ENCODE measurements around the gene MCTP2.
"Not testable (repeated sequence)": the region's sequence is repeated elsewhere in the genome, so short reads cannot be mapped to it uniquely, and the experiment has no call there.

The MCTP2 gene

DNA sequence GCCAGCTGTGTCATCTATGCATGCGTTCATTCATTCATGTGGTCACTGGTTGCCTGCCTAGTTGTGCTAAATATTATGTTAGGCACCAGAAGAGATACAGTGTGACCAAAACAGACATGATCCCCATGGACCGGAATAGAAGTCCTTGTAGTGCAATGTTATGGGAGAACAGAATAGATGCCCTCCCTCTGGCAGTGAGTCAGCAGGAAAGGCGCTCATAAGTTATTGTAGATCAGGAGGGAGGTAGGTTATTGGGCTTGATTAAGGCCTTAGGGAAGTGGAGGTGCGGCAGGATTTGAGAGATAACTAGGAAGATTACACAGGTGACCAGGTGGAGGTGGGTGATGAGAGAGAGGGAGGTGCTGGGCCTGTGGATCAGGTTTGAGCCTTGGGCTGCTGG, 5.2 kb downstream of the MCTP2 start:
- TF ChIP-seq, protein P1, sequence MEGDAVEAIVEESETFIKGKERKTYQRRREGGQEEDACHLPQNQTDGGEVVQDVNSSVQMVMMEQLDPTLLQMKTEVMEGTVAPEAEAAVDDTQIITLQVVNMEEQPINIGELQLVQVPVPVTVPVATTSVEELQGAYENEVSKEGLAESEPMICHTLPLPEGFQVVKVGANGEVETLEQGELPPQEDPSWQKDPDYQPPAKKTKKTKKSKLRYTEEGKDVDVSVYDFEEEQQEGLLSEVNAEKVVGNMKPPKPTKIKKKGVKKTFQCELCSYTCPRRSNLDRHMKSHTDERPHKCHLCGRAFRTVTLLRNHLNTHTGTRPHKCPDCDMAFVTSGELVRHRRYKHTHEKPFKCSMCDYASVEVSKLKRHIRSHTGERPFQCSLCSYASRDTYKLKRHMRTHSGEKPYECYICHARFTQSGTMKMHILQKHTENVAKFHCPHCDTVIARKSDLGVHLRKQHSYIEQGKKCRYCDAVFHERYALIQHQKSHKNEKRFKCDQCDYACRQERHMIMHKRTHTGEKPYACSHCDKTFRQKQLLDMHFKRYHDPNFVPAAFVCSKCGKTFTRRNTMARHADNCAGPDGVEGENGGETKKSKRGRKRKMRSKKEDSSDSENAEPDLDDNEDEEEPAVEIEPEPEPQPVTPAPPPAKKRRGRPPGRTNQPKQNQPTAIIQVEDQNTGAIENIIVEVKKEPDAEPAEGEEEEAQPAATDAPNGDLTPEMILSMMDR (IDR thresholded peaks at IDR 0.05; ENCODE audit: low read depth, low read length), result no peak
- peaks cover 28% of the 10 kb centered on the region for H3K27me3 ChIP-seq (ENCODE audit: insufficient read depth, low read depth, severe bottlenecking)
- no peak overlapping the region for H3K27ac ChIP-seq
- H3K36me3 ChIP-seq, result no peaks in the 10 kb centered on the region
- H3K9me3 ChIP-seq (ENCODE audit: severe bottlenecking), result no peaks in the 10 kb centered on the region
- H3K4me3 ChIP-seq (ENCODE audit: low read depth, low read length), result no peak overlapping the region
- DNase-seq, result no peak

DNA sequence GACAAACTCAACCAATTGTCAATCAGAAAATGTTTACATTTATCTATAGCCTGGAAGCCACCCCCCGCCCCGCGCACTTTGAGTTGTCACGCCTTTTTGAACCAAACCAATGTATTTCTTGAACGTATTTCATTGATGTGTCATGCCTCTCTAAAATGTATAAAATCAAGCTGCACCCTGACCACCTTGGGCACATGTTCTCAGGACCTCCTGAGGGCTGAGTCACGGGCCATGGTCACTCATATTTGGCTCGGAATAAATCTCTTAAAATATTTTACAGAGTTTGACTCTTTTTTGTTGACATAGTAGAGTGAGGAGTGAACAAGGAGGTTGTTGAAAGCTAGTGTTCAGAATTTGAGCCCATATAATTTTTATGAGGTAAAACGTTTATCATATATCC, 6.5 kb downstream of the MCTP2 start:
- no peak overlapping the region for H3K4me3 ChIP-seq (ENCODE audit: low read depth, low read length)
- H3K9me3 ChIP-seq (ENCODE audit: severe bottlenecking), result no peaks in the 10 kb centered on the region
- no peaks in the 10 kb centered on the region for H3K36me3 ChIP-seq
- H3K27me3 ChIP-seq (ENCODE audit: insufficient read depth, low read depth, severe bottlenecking), result peaks cover 15% of the 10 kb centered on the region
- no peak for DNase-seq
- no peak overlapping the region for H3K27ac ChIP-seq
- TF ChIP-seq, protein P1 (IDR thresholded peaks at IDR 0.05; ENCODE audit: low read depth, low read length), result no peak

DNA sequence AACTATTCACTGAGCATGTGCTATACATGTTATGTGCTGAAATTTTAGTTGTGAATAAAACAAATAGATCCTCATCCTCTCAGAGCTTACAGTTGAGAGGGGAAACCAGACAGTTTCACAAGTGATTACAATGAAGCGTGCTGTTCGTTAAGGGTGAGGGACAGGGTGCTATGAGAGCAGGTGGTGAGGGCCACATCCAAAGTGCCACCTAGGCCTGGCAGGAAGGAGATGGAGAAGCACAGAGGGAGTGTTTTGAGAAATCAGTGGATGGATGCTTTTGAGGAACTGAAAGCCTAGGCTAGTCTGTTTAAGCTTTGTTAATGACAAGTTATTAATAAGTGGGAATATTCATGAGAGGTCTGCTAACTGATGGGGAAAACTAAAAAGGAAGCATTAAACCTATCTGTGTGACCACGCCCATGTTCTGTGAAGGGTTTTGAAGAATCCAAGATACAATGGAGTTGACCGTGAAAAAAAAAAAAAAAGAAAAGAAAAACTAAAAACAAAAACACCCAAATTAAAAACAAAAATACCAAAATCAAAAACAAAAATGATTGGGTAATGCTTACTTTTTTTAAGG, 7.3 kb downstream of the MCTP2 start:
- Histone ChIP-seq H3K4me3 (ENCODE audit: low read depth, low read length) (no peak overlapping the region), H3K36me3 (no peaks in the 10 kb centered on the region), H3K9me3 (ENCODE audit: severe bottlenecking) (no peaks in the 10 kb centered on the region), H3K27me3 (ENCODE audit: insufficient read depth, low read depth, severe bottlenecking) (peaks cover 10% of the 10 kb centered on the region), H3K27ac (no peak overlapping the region)
- TF ChIP-seq, protein P1 (IDR thresholded peaks at IDR 0.05; ENCODE audit: low read depth, low read length), result no peak
- DNase-seq, result no peak

DNA sequence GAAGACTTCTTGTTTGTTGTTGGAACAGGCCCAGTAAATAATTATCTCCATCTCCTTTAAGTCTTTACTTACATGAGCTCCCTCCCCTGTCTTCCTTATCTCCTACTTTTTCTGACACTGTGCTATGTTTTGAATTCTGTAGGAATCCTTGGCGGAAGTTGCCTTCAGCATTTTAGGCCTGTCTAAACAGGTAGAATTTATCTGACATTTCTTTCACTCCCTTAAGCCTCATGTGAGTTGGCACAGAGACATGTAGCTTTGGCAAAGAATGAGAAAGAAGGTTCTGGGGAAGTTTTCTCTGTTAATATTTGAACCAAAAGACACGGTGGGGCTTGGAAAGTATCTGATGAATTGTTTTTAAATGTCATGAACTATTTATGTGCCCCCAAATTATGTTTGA, 8.1 kb downstream of the MCTP2 start:
- no peak overlapping the region for H3K4me3 ChIP-seq (ENCODE audit: low read depth, low read length)
- TF ChIP-seq, protein P1 (IDR thresholded peaks at IDR 0.05; ENCODE audit: low read depth, low read length), result no peak
- no peaks in the 10 kb centered on the region for H3K36me3 ChIP-seq
- no peak for DNase-seq
- H3K27me3 ChIP-seq (ENCODE audit: insufficient read depth, low read depth, severe bottlenecking), result peaks cover 5% of the 10 kb centered on the region
- no peaks in the 10 kb centered on the region for H3K9me3 ChIP-seq (ENCODE audit: severe bottlenecking)
- H3K27ac ChIP-seq, result no peak overlapping the region

DNA sequence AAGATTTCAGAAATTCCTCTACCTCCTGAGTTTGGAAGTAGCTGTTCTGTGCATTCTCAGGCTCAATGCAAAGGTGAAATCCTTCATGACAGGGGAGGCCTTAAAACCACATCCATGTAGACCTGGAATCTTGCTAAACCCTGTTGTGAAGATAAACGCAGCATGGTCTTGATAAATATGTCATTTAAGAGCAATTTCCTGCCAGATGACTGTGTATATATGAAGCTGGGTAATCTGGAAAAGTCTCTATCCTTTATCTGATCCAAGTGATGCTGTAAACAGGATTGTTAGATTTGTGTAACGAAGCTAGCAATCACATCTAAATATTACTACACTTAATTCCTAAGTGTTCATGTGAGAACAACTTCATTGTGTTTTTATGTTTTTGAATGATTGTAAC, 9.1 kb downstream of the MCTP2 start:
- no peaks in the 10 kb centered on the region for H3K27me3 ChIP-seq (ENCODE audit: insufficient read depth, low read depth, severe bottlenecking)
- no peaks in the 10 kb centered on the region for H3K9me3 ChIP-seq (ENCODE audit: severe bottlenecking)
- no peak for DNase-seq
- H3K36me3 ChIP-seq, result no peaks in the 10 kb centered on the region
- TF ChIP-seq, protein P1 (IDR thresholded peaks at IDR 0.05; ENCODE audit: low read depth, low read length), result no peak
- H3K4me3 ChIP-seq (ENCODE audit: low read depth, low read length), result no peak overlapping the region
- H3K27ac ChIP-seq, result no peak overlapping the region

DNA sequence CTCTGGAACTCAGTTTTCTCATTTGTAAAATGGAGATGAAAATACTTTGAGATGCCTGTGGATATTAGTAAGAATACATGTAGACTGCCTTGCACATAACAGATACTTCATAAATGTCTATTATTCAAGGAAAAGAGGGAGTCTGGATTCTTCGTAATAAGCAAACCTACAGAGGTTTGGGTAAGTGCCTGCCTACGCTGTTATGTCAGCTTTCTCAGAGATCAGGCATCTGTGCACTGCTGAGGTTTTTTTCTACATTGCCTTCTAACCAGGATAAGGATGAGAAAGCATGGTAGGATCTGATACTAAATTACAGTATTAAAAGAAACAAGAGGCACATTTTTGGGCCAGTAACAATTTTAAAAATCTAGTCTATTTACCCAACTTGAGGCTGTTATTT, 10.9 kb downstream of the MCTP2 start:
- no peak for DNase-seq
- Histone ChIP-seq H3K27ac (no peak overlapping the region), H3K27me3 (ENCODE audit: insufficient read depth, low read depth, severe bottlenecking) (peaks cover 2% of the 10 kb centered on the region), H3K9me3 (ENCODE audit: severe bottlenecking) (no peaks in the 10 kb centered on the region), H3K36me3 (no peaks in the 10 kb centered on the region), H3K4me3 (ENCODE audit: low read depth, low read length) (no peak overlapping the region)
- TF ChIP-seq, protein P1 (IDR thresholded peaks at IDR 0.05; ENCODE audit: low read depth, low read length), result no peak

DNA sequence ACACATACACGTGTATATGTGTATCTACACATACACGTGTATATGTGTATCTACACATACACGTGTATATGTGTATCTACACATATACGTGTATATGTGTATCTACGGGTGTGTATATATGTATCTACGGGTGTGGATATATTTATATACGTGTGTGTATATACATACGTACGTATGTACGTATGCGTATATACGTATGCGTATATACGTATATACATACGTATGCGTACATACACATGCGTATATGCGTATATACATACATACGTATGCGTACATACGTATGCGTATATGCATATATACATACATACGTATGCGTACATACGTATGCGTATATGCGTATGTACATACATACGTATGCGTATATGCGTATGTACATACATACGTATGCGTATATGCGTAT, 11.6 kb downstream of the MCTP2 start:
- DNase-seq; H3K27me3 ChIP-seq (ENCODE audit: insufficient read depth, low read depth, severe bottlenecking); H3K27ac ChIP-seq; H3K4me3 ChIP-seq (ENCODE audit: low read depth, low read length); H3K36me3 ChIP-seq; H3K9me3 ChIP-seq (ENCODE audit: severe bottlenecking): not testable (repeated sequence)

Measured in WERI-Rb-1 (cell line).